ENCODE data around the gene PPM1A. TPM values are rescaled to one million over a fixed set of nuclear protein-coding genes. Genes with fewer than 3 reads are reported as not detected.

The PPM1A gene
- total and polyA plus RNA-seq, 4 donors: 21.4 to 61.5 (median 33.6) TPM

DNA sequence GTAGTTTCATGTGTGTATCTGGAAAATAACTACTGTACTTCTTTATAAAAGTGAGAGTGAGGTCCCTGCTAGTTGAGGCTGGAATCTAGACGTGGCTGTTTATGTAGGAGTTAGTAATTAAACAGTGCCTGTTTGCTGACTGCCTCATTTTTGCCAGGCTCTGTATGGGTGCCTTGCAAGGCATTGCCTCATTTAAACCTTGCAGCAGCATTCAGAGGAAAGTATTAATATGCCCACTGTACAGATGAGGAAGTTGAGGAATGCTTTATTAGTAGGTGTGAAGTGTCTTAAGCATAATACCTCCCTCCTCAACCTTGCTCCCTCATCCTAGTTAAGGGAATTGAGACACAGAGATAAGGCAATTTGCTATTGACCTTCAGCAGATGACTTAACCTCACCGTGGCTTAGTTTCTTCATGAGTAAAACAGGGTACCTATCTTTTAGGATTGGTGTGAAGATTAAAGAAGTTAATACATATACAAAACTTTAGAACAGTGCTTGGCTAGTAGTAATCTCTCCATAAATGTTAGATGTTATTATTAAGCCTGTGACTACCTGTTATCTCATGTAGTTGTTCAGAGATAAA, 28.7 kb downstream of the PPM1A start:
- no peak overlapping the region for H3K9ac ChIP-seq (ENCODE audit: insufficient read depth in 1 of 2, low read length in 2 of 2)
- H3K27ac ChIP-seq (ENCODE audit: low read depth in 1 of 2, low read length in 1 of 2): no peak overlapping the region
- peaks cover 0 to 1% (median 0%) of the 10 kb centered on the region in 4 donors for H3K9me3 ChIP-seq (ENCODE audit: control insufficient read depth in 4 of 4, insufficient read depth in 3 of 4, low read length in 3 of 4)
- H3K27me3 ChIP-seq (ENCODE audit: control insufficient read depth in 3 of 3, insufficient read depth in 3 of 3, low read length in 2 of 3): no peaks in the 10 kb centered on the region
- H3K4me3 ChIP-seq: no peak overlapping the region
- no peak for ATAC-seq (ENCODE audit: insufficient read depth, low FRiP score)
- TF ChIP-seq, protein P1, sequence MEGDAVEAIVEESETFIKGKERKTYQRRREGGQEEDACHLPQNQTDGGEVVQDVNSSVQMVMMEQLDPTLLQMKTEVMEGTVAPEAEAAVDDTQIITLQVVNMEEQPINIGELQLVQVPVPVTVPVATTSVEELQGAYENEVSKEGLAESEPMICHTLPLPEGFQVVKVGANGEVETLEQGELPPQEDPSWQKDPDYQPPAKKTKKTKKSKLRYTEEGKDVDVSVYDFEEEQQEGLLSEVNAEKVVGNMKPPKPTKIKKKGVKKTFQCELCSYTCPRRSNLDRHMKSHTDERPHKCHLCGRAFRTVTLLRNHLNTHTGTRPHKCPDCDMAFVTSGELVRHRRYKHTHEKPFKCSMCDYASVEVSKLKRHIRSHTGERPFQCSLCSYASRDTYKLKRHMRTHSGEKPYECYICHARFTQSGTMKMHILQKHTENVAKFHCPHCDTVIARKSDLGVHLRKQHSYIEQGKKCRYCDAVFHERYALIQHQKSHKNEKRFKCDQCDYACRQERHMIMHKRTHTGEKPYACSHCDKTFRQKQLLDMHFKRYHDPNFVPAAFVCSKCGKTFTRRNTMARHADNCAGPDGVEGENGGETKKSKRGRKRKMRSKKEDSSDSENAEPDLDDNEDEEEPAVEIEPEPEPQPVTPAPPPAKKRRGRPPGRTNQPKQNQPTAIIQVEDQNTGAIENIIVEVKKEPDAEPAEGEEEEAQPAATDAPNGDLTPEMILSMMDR (IDR thresholded peaks at IDR 0.05; ENCODE audit: control extremely low read depth, extremely low read depth): no peak
- DNase-seq: no peak
- H3K4me1 ChIP-seq (ENCODE audit: control insufficient read depth in 5 of 5, insufficient read depth in 5 of 5, low read length in 5 of 5): peaks cover 0 to 31% (median 4%) of the 10 kb centered on the region in 5 donors
- peaks cover 1 to 3% (median 2%) of the 10 kb centered on the region in 4 donors for H3K36me3 ChIP-seq (ENCODE audit: control insufficient read depth in 4 of 4, insufficient read depth in 4 of 4, low read length in 4 of 4)
- WGBS, 2 donors: 79 to 89% methylated on average over 2 of the region's 2 CpGs

DNA sequence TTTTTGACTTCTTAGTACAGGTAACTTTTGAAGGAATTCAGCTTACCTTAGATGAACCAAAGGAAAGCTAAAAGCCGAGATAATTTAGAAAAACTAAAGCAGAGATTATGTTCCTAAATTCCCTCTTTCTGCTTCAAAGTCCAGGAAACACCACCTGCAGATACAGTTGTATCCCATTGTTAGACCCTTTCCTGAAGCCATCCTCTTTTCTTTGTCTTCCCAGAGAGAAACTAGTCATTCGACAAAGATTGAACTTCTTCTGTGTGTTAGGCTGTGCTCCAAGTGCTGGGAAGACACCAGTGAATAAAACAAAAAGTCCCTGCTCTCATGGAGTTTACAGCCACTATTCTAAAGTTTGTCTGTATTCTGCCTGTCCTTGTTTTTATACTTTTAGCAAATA, 29.3 kb downstream of the PPM1A start:
- no peak for ATAC-seq (ENCODE audit: insufficient read depth, low FRiP score)
- no peaks in the 10 kb centered on the region for H3K27me3 ChIP-seq (ENCODE audit: control insufficient read depth in 3 of 3, insufficient read depth in 3 of 3, low read length in 2 of 3)
- 69 to 77% methylated on average over 2 of the region's 2 CpGs for WGBS, 2 donors
- no peak for DNase-seq
- no peak overlapping the region for H3K4me3 ChIP-seq
- H3K4me1 ChIP-seq (ENCODE audit: control insufficient read depth in 5 of 5, insufficient read depth in 5 of 5, low read length in 5 of 5): peaks cover 0 to 28% (median 4%) of the 10 kb centered on the region in 5 donors
- no peak overlapping the region for H3K9ac ChIP-seq (ENCODE audit: insufficient read depth in 1 of 2, low read length in 2 of 2)
- no peak overlapping the region for H3K27ac ChIP-seq (ENCODE audit: low read depth in 1 of 2, low read length in 1 of 2)
- H3K36me3 ChIP-seq (ENCODE audit: control insufficient read depth in 4 of 4, insufficient read depth in 4 of 4, low read length in 4 of 4): peaks cover 2 to 9% (median 8%) of the 10 kb centered on the region in 4 donors
- TF ChIP-seq, protein P1 (IDR thresholded peaks at IDR 0.05; ENCODE audit: control extremely low read depth, extremely low read depth): no peak
- H3K9me3 ChIP-seq (ENCODE audit: control insufficient read depth in 4 of 4, insufficient read depth in 3 of 4, low read length in 3 of 4): peaks cover 0 to 1% (median 0%) of the 10 kb centered on the region in 4 donors

DNA sequence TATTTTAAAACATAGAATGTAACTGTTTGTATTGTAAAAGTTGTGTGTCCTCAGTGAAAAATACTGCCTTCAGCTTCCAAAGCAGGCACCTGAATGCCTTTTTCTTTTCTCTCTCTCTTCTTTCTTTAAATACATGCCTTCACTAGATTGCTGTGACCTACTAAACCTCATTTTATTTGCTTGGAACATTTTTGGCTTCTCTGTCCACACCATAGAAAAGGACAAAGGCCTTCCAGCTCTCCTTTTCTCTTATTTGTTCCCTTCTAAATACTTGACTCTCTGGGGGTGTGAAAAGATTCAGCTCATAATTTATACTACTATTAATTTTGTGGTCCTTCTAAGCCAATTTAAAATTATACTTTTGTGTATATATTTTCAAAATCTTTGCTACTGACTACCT, 38.4 kb downstream of the PPM1A start:
- no peak overlapping the region for H3K4me3 ChIP-seq
- H3K9me3 ChIP-seq (ENCODE audit: control insufficient read depth in 4 of 4, insufficient read depth in 3 of 4, low read length in 3 of 4): peaks cover 0 to 1% (median 0%) of the 10 kb centered on the region in 4 donors
- H3K27ac ChIP-seq (ENCODE audit: low read depth in 1 of 2, low read length in 1 of 2): no peak overlapping the region
- H3K9ac ChIP-seq (ENCODE audit: insufficient read depth in 1 of 2, low read length in 2 of 2): no peak overlapping the region
- H3K27me3 ChIP-seq (ENCODE audit: control insufficient read depth in 3 of 3, insufficient read depth in 3 of 3, low read length in 2 of 3): no peaks in the 10 kb centered on the region
- DNase-seq (no peak), ATAC-seq (ENCODE audit: insufficient read depth, low FRiP score) (no peak)
- TF ChIP-seq, protein P1 (IDR thresholded peaks at IDR 0.05; ENCODE audit: control extremely low read depth, extremely low read depth): no peak
- no peaks in the 10 kb centered on the region for H3K4me1 ChIP-seq (ENCODE audit: control insufficient read depth in 5 of 5, insufficient read depth in 5 of 5, low read length in 5 of 5)
- H3K36me3 ChIP-seq (ENCODE audit: control insufficient read depth in 4 of 4, insufficient read depth in 4 of 4, low read length in 4 of 4): peaks cover 5 to 35% (median 18%) of the 10 kb centered on the region in 4 donors

DNA sequence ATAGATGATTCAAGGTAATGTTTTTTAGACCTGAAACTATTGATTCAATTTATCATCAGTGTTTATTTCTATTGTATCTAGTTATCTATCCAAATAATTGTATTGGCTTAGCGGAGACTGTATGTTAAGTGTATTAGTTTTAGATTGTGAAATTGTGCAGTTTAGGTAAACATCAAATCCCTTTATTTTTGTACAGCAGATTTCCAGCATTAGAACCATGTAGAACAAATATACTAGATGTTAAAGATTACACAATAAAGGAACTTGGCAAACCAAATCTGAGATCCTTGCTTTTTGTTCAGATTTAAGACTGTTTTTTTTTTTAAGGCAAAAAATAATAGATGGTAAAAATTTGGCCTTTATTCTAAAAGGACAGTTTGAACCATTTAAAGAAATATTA, 39.3 kb downstream of the PPM1A start:
- DNase-seq: peak in 2 of 3 donors; percentile 8 to 33
- Histone ChIP-seq H3K9ac (ENCODE audit: insufficient read depth in 1 of 2, low read length in 2 of 2) (no peak overlapping the region), H3K9me3 (ENCODE audit: control insufficient read depth in 4 of 4, insufficient read depth in 3 of 4, low read length in 3 of 4) (no peaks in the 10 kb centered on the region), H3K27me3 (ENCODE audit: control insufficient read depth in 3 of 3, insufficient read depth in 3 of 3, low read length in 2 of 3) (no peaks in the 10 kb centered on the region), H3K27ac (ENCODE audit: low read depth in 1 of 2, low read length in 1 of 2) (no peak overlapping the region), H3K4me1 (ENCODE audit: control insufficient read depth in 5 of 5, insufficient read depth in 5 of 5, low read length in 5 of 5) (no peaks in the 10 kb centered on the region), H3K4me3 (no peak overlapping the region), H3K36me3 (ENCODE audit: control insufficient read depth in 4 of 4, insufficient read depth in 4 of 4, low read length in 4 of 4) (peaks cover 3 to 35% (median 15%) of the 10 kb centered on the region in 4 donors)
- TF ChIP-seq, protein P1 (IDR thresholded peaks at IDR 0.05; ENCODE audit: control extremely low read depth, extremely low read depth): no peak
- WGBS, 2 donors: 69 to 88% methylated on average over 1 of the region's 1 CpG
- no peak for ATAC-seq (ENCODE audit: insufficient read depth, low FRiP score)
